Heart right ventricle (tissue), 16 donors: ENCODE data around the gene TUBB4B. TPM values are rescaled to one million over a fixed set of nuclear protein-coding genes. Genes with fewer than 3 reads are reported as not detected.

ENCODE experiments used
- ATAC-seq, 8 donors: fragments of 200-7000 bp; cut with Tn5 transposase; one replicate each; pipeline ENCODE4 v1.9.1; 2020; ENCODE audit warnings: mild to moderate bottlenecking in 8 of 8, moderate library complexity in 8 of 8, moderate number of reproducible peaks in 1 of 8
- DNase-seq, 2 donors: peaks; one replicate each; pipeline ENCODE4 v3.0.0-alpha.2; 2020
- H3K27ac ChIP-seq, 10 donors: fragments of 200-600 bp; sonication (generic) in 2 of 10; one replicate each; pipeline versions ENCODE4 v1.5.0 to v1.8.0; 2020 to 2022; ENCODE audit warnings: mild to moderate bottlenecking in 3 of 10
- H3K27me3 ChIP-seq, 7 donors: fragments of 200-600 bp; one replicate each; pipeline ENCODE4 v1.8.0; 2021 to 2022; ENCODE audit warnings: mild to moderate bottlenecking in 2 of 7
- H3K36me3 ChIP-seq, 9 donors: fragments of 200-600 bp; sonication (generic) in 1 of 9; one replicate each; pipeline versions ENCODE4 v1.5.0 to v1.8.0; 2020 to 2022; ENCODE audit warnings: mild to moderate bottlenecking in 2 of 9
- H3K4me1 ChIP-seq, 9 donors: fragments of 200-600 bp; sonication (generic) in 1 of 9; one replicate each; pipeline versions ENCODE4 v1.5.0 to v1.8.0; 2020 to 2022; ENCODE audit warnings: mild to moderate bottlenecking in 4 of 9
- H3K4me3 ChIP-seq, 10 donors: fragments of 200-600 bp; sonication (generic) in 2 of 10; one replicate each; pipeline versions ENCODE4 v1.5.0 to v1.8.0; 2020 to 2022; ENCODE audit warnings: mild to moderate bottlenecking in 7 of 10, moderate library complexity in 2 of 10
- H3K9me3 ChIP-seq, 11 donors: fragments of 200-600 bp in 10 of 11; sonication (generic) in 2 of 11; one replicate each; pipeline versions ENCODE4 v1.5.0 to v1.8.0; 2013 to 2022; ENCODE audit warnings: mild to moderate bottlenecking in 2 of 11, control low read depth in 1 of 11, moderate library complexity in 1 of 11
- WGBS, 2 donors: extraction: QIAGEN DNeasy Blood & Tissue Kit; methylation state at CpG; one replicate each; pipeline ENCODE4 v1.1.7; 2013; ENCODE audit warnings: inconsistent platforms in 1 of 2; 5-methylcytosine and 5-hydroxymethylcytosine counted together
- intact Hi-C, 10 donors: fragments of 100-400 bp; cut with DNase I; formaldehyde crosslinking; loops; one replicate each; pipeline versions ENCODE4 v1.11.1 to v1.14.2; 2022
- polyA plus RNA-seq, 2 donors: library from polyadenylated mRNA; stranded (reverse); fragments of 200-250 nt; gene quantifications; one replicate each; pipeline ENCODE4 v1.2.3, GENCODE V29; 2013
- total RNA-seq, 10 donors: library from RNA; stranded (reverse); fragmentation: NEBNext Ultra II Directional in 3 of 10; extraction: Animal tissue kit (Norgen Biotek cat#: 25700) in 3 of 10; gene quantifications; one replicate each; pipeline versions ENCODE4 v1.2.1 to v1.2.4, GENCODE V29; 2021 to 2023
- TF ChIP-seq, protein P1 (sequence below), 9 donors: fragments of 200-600 bp; sonication (generic) in 2 of 9; IDR thresholded peaks; one replicate each; pipeline versions ENCODE4 v1.5.0 to v1.8.0; 2021 to 2022; ENCODE audit warnings: antibody characterized with exemption in 9 of 9, mild to moderate bottlenecking in 5 of 9, moderate library complexity in 1 of 9
- donor health status: Arrhythmogenic right ventricular cardiomyopathy.
- donor health status: ischemic (EF 13 %, LVEDD 7.1; RV severe dilation, severe dysfunction).
- donor health status: healthy with polysubstance abuse.
- donor health status: DM: no; HTN: yes; CAD: no.
- donor health status: DM: no; HTN: no; CAD: no.
- donor health status: ischemic (EF 25% LVEDD 6.9; RV normal size, moderate dysfunction).
- donor health status: ischemic (EF 25% LVEDD 5.7; RV mildly dilated, moderate dysfunction).
- donor health status: healthy.
- donor health status: DM: yes; HTN: yes; CAD: no.
- donor health status: Ischemic cardiomyopathy.
- donor health status: ischemic (EF 35%, LVEDD 5.7; RV mildly dilated, moderate dysfunction).
- donor health status: nonischemic (EF 11% LVEDD 7.7; RV severe dilation, severe dysfunction).
- donor health status: DM: yes; HTN: yes; CAD: no.
- donor health status: PGD.
- donor health status: ischemic (EF 29% LVEDD 5.4; RV normal size, mild dysfunction).
- donor health status: nonischemic (EF 23%, LVEDD 6.1; RV moderate dilation, normal function).

TUBB4B gene
- total and polyA plus RNA-seq, 12 donors, result 211 to 992 (median 355) TPM

DNA sequence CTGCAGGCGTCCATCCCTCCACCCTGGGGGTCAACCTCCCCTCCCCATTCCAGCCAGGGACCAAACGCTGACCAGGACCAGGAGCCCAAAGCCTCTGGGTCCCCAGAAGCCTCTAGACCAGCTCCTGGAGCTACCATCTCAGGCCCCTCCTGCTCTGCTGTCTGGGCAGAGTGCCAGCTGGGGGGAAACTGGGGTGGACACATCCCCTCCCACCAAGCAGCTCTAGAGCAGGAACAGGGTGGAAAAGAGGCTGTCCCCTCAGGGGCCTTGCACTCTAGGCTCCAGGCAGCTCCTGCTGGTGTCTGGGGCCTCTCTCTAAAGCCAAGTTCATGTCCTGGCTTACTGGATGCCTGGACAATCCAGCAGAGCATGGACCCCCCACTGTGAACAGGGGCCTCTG is 48.2 kb upstream of the TUBB4B start:
- Histone ChIP-seq H3K9me3 (no peaks in the 10 kb centered on the region), H3K27me3 (no peaks in the 10 kb centered on the region), H3K27ac (peak overlapping the region in 3 of 10 donors; percentile 22 to 74 (median 72)), H3K4me1 (peaks cover 24 to 79% (median 50%) of the 10 kb centered on the region in 9 donors), H3K4me3 (no peak overlapping the region), H3K36me3 (peaks cover 0 to 30% (median 16%) of the 10 kb centered on the region in 9 donors)
- 83 to 86% methylated on average over 2 of the region's 2 CpGs for WGBS, 2 donors
- ATAC-seq (no peak), DNase-seq (no peak)
- intact Hi-C loops, result loop anchor here in 1 of 10 donors (5.0 kb wide), 1 partner anchor 34 kb away; the partner anchor contains the start of genes CYSRT1 and RNF224
- TF ChIP-seq, protein P1, sequence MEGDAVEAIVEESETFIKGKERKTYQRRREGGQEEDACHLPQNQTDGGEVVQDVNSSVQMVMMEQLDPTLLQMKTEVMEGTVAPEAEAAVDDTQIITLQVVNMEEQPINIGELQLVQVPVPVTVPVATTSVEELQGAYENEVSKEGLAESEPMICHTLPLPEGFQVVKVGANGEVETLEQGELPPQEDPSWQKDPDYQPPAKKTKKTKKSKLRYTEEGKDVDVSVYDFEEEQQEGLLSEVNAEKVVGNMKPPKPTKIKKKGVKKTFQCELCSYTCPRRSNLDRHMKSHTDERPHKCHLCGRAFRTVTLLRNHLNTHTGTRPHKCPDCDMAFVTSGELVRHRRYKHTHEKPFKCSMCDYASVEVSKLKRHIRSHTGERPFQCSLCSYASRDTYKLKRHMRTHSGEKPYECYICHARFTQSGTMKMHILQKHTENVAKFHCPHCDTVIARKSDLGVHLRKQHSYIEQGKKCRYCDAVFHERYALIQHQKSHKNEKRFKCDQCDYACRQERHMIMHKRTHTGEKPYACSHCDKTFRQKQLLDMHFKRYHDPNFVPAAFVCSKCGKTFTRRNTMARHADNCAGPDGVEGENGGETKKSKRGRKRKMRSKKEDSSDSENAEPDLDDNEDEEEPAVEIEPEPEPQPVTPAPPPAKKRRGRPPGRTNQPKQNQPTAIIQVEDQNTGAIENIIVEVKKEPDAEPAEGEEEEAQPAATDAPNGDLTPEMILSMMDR (IDR thresholded peaks at IDR 0.05), result no peak

DNA sequence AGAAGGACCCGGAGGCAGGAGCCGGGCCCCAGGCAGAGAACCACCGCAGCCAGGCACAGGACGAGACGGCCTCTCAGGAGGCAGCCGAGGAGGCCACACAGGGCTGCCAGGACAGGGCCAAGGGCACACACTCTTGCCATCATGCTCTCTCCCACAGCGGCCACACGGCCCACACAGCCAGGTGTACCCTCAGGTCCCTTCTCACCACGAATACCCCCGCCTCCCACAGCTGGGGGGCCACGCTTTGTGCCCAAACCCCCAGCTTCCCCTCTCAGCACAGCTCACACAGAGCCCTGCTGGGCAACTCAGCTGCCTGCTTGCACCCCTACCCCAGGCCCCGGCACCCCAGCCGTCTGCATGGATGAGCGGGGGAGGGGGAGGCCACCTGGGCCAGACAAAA is 47.3 kb upstream of the TUBB4B start:
- Histone ChIP-seq H3K27me3 (no peaks in the 10 kb centered on the region), H3K4me3 (peak overlapping the region in 3 of 10 donors; percentile 5 to 30 (median 16)), H3K4me1 (peaks cover 31 to 86% (median 59%) of the 10 kb centered on the region in 9 donors), H3K36me3 (peaks cover 0 to 30% (median 16%) of the 10 kb centered on the region in 9 donors), H3K9me3 (no peaks in the 10 kb centered on the region), H3K27ac (peak overlapping the region in 9 of 10 donors; percentile 9 to 83 (median 74))
- DNase-seq, result no peak
- no peak for ATAC-seq
- TF ChIP-seq, protein P1 (IDR thresholded peaks at IDR 0.05), result no peak
- WGBS, 2 donors, result 74 to 84% methylated on average over 12 to 14 of the region's 14 CpGs
- intact Hi-C loops, result loop anchor here in 1 of 10 donors (5.0 kb wide), 1 partner anchor 34 kb away; the partner anchor contains the start of genes CYSRT1 and RNF224

DNA sequence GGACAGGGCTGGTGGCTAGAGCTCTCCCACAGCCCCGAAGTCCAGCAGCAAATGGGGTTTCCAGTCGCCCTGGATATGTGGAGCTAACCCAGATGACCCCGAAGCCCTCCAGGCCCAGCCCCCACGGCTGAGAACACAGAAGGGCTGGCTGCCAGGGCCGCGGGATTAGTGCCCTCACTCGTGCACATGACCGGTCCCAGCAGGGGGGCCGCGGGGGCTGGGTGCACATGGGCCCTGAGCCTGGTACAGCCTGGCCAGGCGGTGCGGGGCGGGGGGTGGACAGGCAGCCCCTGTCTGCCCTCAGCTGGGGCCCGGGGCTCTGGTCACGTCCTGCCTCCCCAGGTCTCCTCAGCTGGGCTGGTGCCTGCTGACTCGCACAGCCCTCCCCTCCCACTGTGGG is 46.7 kb upstream of the TUBB4B start:
- ATAC-seq (peak; percentile 54 to 89 (median 74)), DNase-seq (peak; percentile 77 to 78)
- intact Hi-C loops, result loop anchor here in 1 of 10 donors (5.0 kb wide), 1 partner anchor 33 kb away; the partner anchor contains the start of genes CYSRT1 and RNF224
- TF ChIP-seq, protein P1 (IDR thresholded peaks at IDR 0.05), result no peak
- 43 to 56% methylated on average over 15 to 16 of the region's 16 CpGs for WGBS, 2 donors
- Histone ChIP-seq H3K4me3 (peak overlapping the region in 6 of 10 donors; percentile 5 to 30 (median 17)), H3K27ac (peak overlapping the region in 9 of 10 donors; percentile 9 to 83 (median 74)), H3K27me3 (no peaks in the 10 kb centered on the region), H3K36me3 (peaks cover 0 to 30% (median 16%) of the 10 kb centered on the region in 9 donors), H3K9me3 (no peaks in the 10 kb centered on the region), H3K4me1 (peaks cover 34 to 88% (median 62%) of the 10 kb centered on the region in 9 donors)

DNA sequence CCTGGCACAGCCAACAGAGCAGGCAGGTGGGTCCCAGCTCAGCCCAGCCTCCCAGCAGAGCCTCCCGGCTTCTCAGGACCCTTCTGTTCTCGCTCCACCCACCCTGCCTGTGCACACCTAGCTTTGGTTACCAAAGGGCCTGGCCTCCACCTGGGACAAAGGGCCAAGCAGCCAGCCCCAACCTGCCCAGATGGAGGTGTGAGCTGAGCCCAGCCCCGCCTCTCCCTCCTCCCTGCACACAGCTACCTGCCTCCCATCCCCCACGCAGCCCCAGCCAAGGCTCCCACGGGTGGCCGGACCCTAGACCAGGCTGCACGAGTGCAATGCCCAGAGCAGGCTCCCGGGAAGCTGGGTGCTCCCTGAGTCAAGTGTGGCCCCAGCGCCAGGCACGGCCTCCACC is 46.2 kb upstream of the TUBB4B start:
- Histone ChIP-seq H3K27ac (peak overlapping the region in 8 of 10 donors; percentile 51 to 83 (median 74)), H3K27me3 (no peaks in the 10 kb centered on the region), H3K9me3 (no peaks in the 10 kb centered on the region), H3K4me3 (peak overlapping the region in 5 of 10 donors; percentile 5 to 30 (median 18)), H3K36me3 (peaks cover 0 to 27% (median 13%) of the 10 kb centered on the region in 9 donors), H3K4me1 (peaks cover 34 to 88% (median 61%) of the 10 kb centered on the region in 9 donors)
- intact Hi-C loops, result loop anchor here in 2 of 10 donors (5.0 kb wide), 2 partner anchors 32 to 537 kb away; partner anchors contain the start of genes CYSRT1 (in 1 of the 2) and RNF224 (in 1 of the 2)
- 75 to 77% methylated on average over 10 of the region's 10 CpGs for WGBS, 2 donors
- ATAC-seq, result no peak
- no peak for DNase-seq
- TF ChIP-seq, protein P1 (IDR thresholded peaks at IDR 0.05), result no peak
